PFSK-1 (cell line): ENCODE measurements around the gene TOP2B.

Experiments
- FOXP2 ChIP-seq: optimal IDR thresholded peaks from 2 replicates; pipeline ENCODE3; 2011; ENCODE audit warnings: borderline replicate concordance, control low read depth, inconsistent platforms; ENCODE audit not compliant: insufficient read depth; ENCODE audit errors: extremely low read length, extremely low read depth
- POLR2AphosphoS5 ChIP-seq: IDR thresholded peaks from 2 replicates; pipeline ENCODE4 v1.6.1; 2012; ENCODE audit warnings: low read depth, mild to moderate bottlenecking, control low read depth, low read length, moderate library complexity
- REST ChIP-seq, 2 experiments: IDR thresholded peaks; 2 replicates each; pipeline versions ENCODE4 v1.6.1 to v1.8.0; 2011 to 2012; ENCODE audit warnings: low read depth in 2 of 2, low read length in 2 of 2, control low read depth in 1 of 2, inconsistent platforms in 1 of 2, mild to moderate bottlenecking in 1 of 2, moderate library complexity in 1 of 2; ENCODE audit not compliant: insufficient read depth in 1 of 2
- SIN3A ChIP-seq: IDR thresholded peaks from 2 replicates; pipeline ENCODE4 v1.6.1; 2012; ENCODE audit warnings: mild to moderate bottlenecking, low read length, moderate library complexity, borderline replicate concordance; ENCODE audit not compliant: insufficient read depth
- TAF1 ChIP-seq: IDR thresholded peaks from 2 replicates; pipeline ENCODE4 v1.6.1; 2012; ENCODE audit warnings: low read length, control low read depth, borderline replicate concordance; ENCODE audit not compliant: insufficient read depth

Gene TOP2B

DNA sequence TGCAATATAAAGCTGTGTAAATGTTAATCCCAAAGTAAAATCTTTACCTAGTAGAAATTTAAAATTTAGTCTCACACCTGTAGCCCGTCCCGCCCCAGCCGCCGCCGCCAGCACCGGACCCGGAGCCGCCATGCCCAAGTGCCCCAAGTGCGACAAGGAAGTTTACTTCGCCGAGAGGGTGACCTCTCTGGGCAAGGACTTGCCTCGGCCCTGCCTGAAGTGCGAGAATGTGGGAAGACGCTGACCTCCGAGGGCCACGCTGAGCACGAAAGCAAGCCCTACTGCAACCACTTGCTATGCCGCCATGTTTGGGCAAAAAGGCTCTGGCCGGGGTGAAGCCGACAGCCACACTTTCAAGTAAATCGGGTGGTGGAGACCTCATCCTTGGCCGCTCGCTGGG is 22.1 kb upstream of the TOP2B start:
- no peak for TF ChIP-seq POLR2AphosphoS5
- TF ChIP-seq TAF1 = no peak
- TF ChIP-seq REST (IDR thresholded peaks at IDR 0.05; ENCODE audit: insufficient read depth in 1 of 2, low read depth in 2 of 2, low read length in 2 of 2) = no peak
- TF ChIP-seq SIN3A = no peak
- TF ChIP-seq FOXP2 = no peak

- TF ChIP-seq REST (IDR thresholded peaks at IDR 0.05; ENCODE audit: insufficient read depth in 1 of 2, low read depth in 2 of 2, low read length in 2 of 2) = no peak
- TF ChIP-seq FOXP2 = no peak
- TF ChIP-seq POLR2AphosphoS5 = no peak
- no peak for TF ChIP-seq TAF1
- TF ChIP-seq SIN3A = no peak
Measured at GRCh38 chr3:25683882-25684281, 19.2 kb upstream of the TOP2B start.

DNA sequence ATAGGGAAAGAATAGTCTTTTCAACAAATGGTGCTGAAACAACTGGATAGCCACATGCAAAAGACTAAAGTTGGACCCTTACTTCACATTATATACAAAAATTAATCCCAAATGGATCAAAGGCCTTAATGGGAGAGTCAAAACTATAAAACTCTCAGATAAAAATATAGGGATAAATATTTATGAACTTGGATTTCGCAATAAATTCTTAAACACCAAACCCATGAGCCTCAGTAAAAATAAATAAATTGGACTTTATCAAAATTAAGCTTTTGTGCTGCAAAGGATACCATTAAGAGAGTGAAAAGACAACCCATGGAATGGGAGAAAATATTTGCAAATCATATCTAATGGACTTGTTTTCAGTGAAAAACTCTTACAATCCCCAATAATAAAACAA is 18.7 kb upstream of the TOP2B start:
- no peak for TF ChIP-seq SIN3A
- no peak for TF ChIP-seq REST (IDR thresholded peaks at IDR 0.05; ENCODE audit: insufficient read depth in 1 of 2, low read depth in 2 of 2, low read length in 2 of 2)
- TF ChIP-seq FOXP2 = no peak
- no peak for TF ChIP-seq POLR2AphosphoS5
- no peak for TF ChIP-seq TAF1

- TF ChIP-seq SIN3A = no peak
- TF ChIP-seq REST (IDR thresholded peaks at IDR 0.05; ENCODE audit: insufficient read depth in 1 of 2, low read depth in 2 of 2, low read length in 2 of 2) = no peak
- TF ChIP-seq FOXP2 = no peak
- TF ChIP-seq TAF1 = no peak
- no peak for TF ChIP-seq POLR2AphosphoS5
Measured at GRCh38 chr3:25679642-25680302, 15.1 kb upstream of the TOP2B start.
